GM18519 (cell line): Measurements from ENCODE around the gene CHAC2.
A peak's percentile ranks its signal among the peaks of the same experiment; 100 is the strongest.
"Not testable (repeated sequence)": the region's sequence is repeated elsewhere in the genome, so short reads cannot be mapped to it uniquely, and the experiment has no call there.

Experiments used
- ATAC-seq: cut with Tn5 transposase; IDR thresholded peaks from one replicate; pipeline ENCODE4 v1.9.1; 2021; ENCODE audit warnings: mild to moderate bottlenecking, moderate library complexity; ENCODE audit not compliant: unreplicated experiment, low FRiP score

The CHAC2 gene

DNA sequence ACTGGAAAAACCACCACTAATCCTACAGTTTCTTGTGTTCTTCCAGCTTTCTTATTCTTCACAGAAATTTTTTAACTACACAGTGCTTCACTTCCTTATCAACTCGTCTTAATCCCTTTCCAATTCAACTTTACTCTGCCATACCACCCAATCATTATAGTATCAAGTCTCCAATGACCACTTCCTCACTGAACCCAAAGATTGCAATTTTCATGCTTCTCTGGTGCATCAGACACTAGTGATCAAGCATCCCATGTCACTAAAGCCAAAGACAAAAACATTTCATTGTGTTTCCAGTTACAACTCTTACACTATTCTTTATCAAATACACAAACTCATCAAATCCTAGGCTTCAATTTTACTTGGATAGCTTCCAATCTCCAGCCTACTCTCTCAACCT lies 9.5 kb downstream of the CHAC2 start:
- no peak for ATAC-seq

DNA sequence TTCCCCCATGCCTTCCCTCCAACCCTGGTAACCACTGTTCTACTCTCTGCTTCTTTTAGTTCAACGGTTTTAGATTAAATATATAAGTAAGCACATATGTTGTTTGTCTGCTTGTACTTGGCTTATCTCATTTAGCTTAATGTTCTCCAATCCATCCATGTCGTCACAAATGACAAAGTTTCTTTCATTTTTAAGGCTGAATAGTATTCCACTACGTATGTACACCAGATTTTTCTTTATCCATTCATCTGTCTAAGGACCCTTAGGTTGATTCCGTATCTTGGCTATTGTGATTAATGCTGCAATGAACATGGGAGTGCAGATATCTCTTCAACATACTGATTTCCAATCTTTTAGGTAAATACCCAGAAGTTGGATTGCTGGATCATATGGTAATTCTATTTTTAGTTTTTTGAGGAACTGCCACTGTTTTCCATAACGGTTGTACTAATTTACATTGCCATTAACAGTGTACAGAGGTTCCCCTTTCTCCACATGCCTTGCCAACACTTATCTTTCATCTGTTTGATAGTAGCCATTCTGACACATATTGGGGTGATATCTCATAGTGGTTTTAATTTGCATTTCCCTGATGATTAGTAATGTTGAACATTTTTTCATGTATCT lies 11.0 kb downstream of the CHAC2 start:
- no peak for ATAC-seq

DNA sequence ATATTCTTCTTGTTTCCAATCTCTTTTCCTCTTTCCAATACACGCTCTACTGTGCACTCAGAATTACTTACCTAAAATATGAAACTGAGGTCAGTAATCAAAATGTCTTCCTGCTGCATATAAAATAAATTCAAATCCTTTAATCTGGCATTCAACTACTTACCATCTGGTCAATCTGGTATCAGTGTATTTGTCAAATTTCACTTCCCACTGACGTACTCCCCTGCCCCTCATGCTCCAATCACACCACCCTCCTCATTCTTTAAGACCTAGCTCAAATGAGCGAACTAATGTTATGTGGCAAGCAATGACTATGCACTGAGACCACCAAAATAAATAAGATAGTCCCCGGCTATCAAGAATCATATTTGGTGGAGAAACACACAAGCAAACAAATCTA lies 12.5 kb downstream of the CHAC2 start:
- ATAC-seq, result no peak

DNA sequence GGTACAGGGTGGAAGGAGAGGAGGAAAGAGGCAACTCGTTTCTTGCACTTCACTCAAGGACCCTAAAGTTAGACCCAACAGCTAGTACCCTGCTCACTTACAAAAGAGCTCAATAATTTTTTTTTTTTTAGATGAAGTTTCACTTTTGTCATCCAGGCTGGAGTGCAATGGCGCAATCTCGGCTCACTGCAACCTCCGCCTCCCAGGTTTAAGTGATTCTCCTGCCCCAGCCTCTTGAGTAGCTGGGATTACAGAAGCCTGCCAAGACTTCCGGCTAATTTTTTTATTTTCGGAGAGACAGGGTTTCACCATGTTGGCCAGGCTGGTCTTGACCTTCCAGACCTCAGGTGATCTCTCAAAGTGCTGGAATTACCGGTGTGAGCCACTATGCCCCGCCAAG lies 15.1 kb downstream of the CHAC2 start:
- no peak for ATAC-seq

DNA sequence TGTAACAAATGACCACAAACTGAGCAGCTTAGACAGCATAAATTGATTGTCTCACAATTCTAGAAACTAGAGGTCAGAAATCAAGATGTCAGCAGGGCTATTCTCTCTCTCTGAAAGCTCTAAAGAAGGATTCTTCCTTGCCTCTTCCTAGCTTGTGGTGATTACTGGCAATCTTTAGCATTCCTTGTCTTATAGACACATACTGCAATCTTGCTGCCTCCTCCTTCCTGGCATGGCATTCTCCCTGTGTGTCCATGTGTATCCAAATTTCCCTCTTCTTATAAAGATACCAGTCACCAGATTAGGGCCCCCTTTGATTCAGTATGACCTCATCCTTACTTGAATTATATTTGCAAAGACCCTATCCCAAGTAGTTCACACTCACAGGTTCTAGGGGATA lies 16.8 kb downstream of the CHAC2 start:
- no peak for ATAC-seq

DNA sequence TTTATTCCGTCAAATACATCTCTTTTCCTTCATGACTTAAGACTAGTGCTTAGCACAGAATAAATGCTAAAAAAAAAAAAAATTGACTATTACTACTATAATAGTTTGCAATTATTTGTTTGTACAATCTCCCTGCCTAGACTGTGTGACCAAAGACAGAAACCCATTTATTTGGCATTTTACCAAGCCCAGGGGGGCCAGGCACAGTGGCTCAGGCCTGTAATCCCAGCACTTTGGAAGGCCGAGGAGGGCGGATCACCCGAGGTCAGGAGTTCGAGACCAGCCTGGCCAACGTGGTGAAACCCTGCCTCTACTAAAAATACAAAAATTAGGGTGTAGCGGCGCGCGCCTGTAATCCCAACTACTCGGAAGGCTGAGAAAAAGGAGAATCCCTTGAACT lies 17.8 kb downstream of the CHAC2 start:
- no peak for ATAC-seq

DNA sequence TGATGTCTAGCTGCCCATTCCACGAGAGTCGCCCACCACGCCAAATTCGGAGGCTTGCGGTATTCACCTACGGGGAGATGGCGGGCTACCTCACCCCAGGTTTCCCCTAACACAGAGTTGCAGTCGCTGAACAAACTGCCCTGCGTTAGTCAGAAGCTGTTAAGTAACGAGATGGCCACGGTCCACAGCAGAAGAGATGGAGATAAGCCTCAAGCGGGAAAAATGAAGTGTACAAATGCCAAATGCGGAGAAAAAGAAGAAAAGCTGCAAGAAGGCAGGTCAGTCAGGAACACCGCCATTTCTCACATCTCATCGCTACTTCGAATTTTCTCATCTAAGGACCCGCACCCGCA lies 18.7 kb downstream of the CHAC2 start:
- peak; percentile 0 for ATAC-seq

DNA sequence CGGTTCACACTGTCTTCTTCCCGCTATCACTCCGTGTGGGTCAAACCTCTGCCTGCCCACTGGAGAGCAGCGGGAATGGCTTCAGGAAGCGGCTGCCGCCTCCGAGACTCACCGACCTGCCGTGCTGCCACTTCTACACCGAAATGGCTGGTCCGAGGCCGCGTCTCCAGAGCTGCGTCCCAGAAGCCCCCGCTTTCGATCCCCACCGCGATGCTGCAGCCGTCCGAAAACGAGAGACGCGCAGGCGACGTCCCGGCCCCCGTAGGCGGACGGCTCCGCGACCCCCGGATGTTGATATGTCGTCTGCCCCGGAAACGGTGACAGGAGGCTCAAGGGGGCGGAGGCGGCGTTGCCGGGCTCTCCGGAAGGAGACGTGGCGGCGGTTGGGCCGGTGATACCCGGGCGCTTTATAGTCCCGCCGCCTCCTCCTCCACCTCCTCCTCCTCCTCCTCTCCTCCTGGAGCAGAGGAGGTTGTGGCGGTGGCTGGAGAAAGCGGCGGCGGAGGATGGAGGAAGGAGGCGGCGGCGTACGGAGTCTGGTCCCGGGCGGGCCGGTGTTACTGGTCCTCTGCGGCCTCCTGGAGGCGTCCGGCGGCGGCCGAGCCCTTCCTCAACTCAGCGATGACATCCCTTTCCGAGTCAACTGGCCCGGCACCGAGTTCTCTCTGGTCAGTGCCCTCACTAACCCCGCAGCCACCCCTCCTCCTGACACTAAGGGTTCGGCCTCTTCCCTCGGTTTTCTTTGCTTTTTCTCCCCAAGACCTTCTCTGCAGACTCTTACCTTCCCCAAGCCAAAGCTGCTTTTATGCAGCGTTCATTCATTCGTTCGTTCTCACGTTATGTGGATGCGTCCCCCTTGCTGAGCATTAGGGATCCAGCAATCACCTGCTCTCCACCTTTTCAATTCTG lies 19.4 kb downstream of the CHAC2 start, which contains the start of the genes ASB3 and ERLEC1:
Gene ASB3, minus strand, starts transcription at position 249 of the 909 bp plus-strand sequence. CDS start 21,381 bp downstream, outside the sequence.
Gene ERLEC1, plus strand, starts transcription at position 340 of the 909 bp plus-strand sequence. Its CDS starts 167 bp downstream, at position 507.
- peak; percentile 92 for ATAC-seq

DNA sequence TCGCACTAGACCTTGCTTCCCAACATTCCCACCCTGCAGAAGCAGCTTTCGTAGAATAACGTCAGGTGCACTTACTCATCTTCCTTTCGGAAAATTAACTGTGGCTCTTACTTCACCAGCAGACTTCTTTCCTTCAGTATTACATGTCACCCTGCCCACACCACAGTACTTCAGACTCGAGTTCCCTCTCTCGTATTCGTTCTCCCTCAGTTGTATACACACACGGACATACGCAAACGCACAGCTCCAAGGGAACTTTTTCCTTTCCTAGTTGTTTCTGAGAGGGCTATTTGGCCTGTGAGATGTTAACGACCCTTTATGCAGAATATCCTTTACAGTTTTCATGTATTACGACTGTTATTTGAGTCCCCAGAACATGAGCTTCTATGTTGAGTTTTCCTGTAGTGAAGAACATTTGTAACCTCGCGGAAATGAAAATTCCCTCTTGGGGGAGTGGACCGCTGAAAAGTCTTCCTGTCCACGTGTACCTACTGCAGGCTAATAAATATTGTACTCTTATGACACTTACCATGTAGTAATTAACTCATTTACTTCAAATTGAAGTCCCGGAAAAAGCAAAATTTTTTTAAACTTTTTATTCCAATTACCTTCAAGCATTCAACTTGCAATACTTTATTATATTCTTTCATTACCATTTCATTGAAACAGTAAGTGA lies 20.1 kb downstream of the CHAC2 start:
- no peak for ATAC-seq

DNA sequence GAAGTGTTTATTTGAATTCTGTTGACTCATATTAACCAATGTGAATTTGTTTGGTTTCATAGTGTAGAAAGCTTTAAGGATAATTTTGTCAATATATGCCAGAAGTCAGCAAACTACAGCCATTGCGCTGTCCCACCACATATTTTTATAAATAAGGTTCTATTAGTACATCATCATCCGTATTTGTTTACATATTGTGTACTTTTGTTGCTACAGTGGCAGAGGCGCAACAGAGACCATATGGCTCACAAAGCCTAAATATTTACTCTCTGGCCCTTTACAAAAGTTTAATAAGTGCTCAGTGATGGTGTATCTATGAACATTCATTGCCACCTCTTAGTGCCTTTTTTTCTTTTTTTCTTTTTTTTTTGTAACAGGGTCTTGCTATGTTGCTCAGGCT lies 25.7 kb downstream of the CHAC2 start:
- no peak for ATAC-seq

DNA sequence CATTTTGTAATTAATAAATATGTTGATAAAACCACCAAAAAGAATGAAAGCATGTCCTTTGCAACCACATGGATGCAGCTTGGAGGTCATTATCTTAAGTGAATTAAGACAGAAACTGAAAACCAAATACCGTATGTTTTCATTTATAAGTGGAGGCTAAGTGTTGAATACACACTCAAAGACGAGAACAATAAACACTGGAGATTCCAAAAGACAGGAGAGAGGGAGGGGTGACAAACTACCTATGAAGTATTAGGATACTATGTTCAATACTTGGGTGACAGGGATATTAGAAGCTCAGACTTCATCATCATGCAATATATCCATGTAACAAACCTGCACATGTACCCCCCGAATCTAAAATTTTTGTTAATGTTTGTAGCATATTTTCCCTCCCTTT lies 26.2 kb downstream of the CHAC2 start:
- ATAC-seq, result no peak

DNA sequence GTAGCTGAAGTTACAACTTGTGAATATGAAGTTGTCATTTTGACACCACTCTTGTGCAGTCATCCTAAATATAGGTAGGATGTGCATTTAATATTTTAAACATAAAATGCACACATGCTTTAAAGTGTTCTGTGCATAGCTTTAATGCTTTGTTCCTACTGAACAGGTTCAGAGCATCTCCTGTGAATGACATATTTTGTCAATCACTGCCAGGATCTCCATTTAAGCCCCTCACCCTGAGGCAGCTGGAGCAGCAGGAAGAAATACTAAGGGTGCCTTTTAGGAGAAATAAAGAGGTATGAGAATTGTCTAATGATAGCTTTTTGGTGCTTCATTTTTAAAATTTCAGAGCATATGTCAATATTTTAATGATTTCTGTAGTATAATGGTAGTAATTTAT lies 33.9 kb downstream of the CHAC2 start:
- ATAC-seq, result no peak

DNA sequence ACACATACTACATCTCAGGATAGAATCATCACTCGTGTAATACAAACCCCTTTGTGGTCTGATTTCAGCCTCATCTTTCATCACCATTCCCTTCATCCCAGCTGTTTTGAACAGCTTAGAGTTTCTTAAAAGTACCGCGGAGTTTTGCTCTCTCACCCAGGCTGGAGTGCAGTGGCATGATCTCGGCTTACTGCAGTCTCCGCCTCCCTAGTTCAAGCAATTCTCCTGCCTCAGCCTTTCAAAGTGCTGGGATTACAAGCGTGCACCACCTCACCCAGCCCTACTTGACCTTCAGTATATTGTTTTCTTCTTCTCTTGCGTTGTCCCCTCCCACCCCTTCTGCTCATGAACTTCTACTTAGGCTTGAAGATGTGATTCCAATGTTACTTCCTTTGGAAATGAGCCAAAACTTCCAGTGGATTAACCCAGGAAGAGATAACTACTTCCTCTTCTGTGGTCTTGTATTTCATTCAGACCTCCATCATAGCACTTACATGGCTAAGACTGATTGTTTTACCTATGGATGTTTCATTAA lies 35.1 kb downstream of the CHAC2 start:
- no peak for ATAC-seq

DNA sequence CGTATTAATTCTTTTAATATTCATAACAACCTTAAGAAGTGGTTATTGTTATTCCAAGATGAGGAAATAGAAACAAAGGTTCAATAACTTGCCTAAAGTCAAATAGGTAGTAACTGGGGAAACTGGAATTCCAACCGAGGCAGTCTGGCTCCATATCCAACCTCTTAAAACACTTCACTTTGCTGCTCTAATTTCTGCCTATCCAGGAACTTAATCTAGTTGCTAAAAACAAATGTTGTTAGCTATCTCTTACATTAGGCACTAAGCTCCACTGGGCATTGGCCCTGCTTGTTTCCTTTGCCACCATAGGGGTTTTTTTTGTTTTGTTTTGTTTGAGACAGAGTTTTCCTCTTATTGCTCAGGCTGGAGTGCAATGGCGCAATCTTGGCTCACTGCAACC lies 44.0 kb downstream of the CHAC2 start:
- ATAC-seq, result no peak

DNA sequence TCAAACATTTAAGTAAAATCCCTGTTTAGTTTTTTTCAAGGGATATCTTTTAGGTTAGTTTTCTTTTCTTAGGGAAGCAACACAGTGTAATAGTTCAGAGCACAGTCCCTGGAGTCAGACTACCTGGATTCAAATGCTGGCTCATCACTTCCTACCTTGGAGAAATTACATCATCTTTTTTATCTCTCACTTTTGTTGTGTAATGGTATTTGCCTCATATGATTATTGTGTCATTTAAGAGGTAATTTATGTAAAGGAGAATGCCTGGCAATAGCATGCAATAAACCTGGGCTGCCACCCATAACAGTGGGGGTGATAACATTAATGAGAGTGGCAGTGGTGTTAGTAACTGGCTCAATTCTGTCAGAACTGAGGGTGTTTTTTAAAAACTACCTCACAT lies 45.5 kb downstream of the CHAC2 start:
- ATAC-seq, result no peak

DNA sequence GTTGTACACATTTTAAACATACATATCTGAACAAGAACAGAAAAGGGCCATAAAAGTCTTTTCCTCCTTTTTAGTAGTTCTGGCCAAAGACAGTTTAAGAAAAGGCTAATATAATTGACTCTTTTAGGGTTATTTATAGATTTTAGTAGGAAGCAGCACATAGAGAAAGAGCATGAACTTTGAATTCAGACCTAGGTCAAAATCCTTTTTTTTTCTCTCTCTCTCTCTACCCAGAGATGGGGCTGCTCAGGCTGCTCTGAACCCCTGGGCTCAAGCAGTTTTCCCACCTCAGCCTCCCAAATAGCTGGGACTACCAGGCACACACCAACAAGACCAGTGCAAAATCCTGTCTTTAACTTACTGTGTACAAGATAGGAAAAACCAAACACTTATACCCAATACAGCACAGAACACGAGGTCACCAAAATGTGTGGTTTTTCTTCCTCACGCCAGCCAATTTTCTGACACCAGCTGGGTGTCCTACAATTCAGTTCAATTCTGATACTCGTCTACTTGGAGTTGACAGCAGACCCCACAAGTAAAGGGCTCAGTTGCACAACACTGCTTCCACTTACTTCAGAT lies 51.3 kb downstream of the CHAC2 start:
- ATAC-seq, result no peak

DNA sequence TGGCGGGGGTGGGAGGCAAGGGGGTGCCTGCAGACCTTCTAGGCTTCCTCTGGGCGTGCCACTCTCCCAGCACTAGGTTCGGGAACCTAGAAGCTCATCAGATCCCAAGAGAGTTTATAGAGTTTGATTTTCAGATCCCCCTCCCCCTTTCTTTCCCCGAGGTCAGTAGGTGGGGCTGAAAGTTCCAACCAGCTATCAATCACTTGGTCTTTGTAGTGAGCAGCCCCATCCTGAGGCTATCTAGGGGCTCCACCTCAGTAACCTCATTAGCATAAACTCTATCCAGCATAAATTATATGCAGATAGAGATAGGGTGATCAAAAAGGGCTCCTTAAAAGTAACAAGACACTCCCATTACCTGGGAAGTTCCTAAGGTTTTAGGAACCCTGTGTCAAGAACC lies 52.0 kb downstream of the CHAC2 start:
- ATAC-seq, result no peak

DNA sequence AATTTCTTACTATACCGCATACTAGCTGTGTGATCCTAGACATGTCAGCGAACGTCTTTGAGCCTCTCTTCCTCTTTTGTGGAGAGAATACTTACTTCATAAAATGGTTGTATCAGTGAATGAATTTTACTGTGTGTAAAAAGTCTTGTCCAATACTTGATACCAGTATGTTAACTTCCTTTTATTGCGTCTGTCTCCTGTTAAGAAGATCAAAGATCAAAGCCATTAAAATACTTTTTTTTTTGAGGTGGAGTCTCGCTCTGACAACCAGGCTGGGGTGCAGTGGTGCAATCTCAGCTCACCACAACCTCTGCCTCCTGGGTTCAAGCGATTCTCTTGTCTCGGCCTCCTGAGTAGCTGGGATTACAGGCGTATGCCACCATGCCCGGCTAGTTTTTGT lies 52.4 kb downstream of the CHAC2 start:
- ATAC-seq, result no peak

DNA sequence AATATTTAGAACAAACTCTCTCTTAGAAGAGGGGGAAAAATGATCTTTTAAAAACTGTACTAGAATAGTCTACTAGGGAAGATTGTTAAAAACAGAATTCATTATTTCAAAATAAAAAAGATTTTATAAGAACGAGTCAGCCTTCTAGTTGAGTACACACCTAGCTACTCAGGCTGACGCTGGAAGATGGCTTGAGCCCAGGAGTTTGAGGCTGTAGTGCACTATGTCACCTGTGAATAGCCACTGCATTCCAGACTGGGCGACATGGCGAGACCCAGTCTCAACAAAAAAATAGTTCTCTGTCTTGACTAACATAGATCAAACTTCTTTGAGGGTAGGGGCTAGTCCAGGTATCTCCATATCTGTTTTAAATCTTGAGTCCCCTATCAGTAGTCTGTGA lies 53.1 kb downstream of the CHAC2 start:
- ATAC-seq, result no peak

DNA sequence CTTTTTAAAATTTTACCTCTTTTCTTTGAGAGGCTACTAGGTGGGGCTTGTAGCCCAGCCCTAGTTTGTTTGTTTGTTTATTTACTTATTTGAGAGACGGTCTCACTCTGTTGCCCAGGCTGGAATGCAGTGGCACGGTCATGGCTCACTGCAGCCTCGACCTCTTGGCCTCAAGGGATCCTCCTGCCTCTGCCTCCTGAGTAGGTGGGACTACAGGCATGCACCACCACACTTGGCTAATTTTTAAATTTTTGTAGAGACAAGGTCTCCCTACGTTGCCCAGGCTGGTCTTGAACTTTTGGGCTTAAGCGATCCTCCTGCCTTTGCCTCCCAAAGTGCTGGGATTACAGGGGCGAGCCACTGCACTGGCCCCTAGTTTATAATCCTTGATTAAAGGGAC lies 54.2 kb downstream of the CHAC2 start:
- ATAC-seq, result no peak

DNA sequence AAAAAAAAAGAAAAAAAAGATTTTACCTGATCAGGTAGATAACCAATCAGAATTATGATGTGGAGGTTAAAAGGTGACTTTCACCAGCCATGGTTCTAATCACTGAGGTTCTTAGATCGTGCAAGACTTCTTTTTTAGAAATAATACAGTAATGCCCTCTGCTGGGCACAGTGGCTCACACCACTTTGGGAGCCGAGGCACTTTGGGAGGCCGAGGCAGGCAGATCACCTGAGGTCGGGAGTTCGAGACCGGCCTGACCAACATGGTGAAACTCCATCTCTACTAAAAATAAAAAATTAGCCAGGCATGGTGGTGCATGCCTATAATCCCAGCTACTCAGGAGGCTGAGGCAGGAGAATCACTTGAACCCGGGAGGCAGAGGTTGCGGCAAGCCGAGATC lies 56.0 kb downstream of the CHAC2 start:
- not testable (repeated sequence) for ATAC-seq
